ENCODE results near the gene STIP1.

The STIP1 gene

DNA sequence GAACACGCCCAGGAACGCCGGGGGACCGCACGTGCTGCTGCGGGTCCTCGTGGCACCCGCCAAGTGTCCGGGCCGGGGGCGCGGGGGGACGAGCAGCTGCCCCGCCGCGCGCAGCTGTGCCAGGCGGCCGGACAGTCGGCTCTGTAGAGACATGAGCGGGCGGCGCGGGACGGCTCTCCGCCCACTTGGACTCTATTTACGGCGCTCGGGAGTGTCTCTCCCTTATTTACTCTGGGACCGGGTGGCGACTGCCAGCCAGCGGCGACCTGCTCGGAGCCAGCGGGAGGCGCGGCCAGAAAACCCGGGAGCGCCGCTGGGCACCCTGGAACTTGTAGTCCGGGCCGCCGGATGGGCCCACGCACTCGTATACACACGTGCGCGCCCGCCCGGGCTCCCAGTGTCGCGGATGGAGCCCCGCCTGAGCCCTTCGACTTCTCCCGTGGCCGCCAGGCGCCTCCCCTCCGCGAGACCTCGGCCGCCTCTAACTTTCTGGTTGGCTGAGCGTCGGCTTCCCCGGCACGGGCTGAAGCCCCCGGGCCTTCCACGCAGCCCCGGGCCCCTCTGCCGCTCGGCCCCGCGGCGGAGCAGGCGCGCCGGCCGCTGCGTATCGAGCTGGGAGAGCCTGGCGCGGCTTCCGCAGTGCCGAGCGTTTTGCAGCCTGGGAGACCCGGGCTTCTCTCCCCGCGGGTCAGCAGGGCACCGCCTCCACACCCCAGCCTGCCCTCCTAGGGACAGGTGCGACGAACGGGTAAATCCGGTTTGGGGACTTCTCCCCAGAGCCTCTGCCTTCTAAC is 19.9 kb upstream of the STIP1 start, which contains the start of gene MACROD1:
TSS of gene MACROD1 (minus strand) at position 272 of the 794 bp plus-strand sequence. CDS start at position 153, 119 bp downstream.
- Histone ChIP-seq H3K9me2 (replicated peaks; ENCODE audit: insufficient read depth, low read length) (no peaks in the 10 kb centered on the region), H3K27ac (ENCODE audit: low read length) (peak within 1 kb of the TSS; percentile 51; the same call in 1 of the 2 replicates), H3K4me3 (ENCODE audit: low read length) (peak within 1 kb of the TSS; percentile 74), H3K4me1 (ENCODE audit: low read length) (0 out of 2 replicates have a peak, but pooled peaks cover 4% of the 10 kb centered on the region), H4K20me1 (ENCODE audit: insufficient read depth, low read length) (no peaks in the 10 kb centered on the region), H3F3A (ENCODE audit: insufficient read depth, low read length) (peaks cover 4% of the 10 kb centered on the region), H3K9ac (ENCODE audit: low read length) (peak within 1 kb of the TSS; percentile 75), H3K36me3 (replicated peaks; ENCODE audit: insufficient read depth, low read length) (no peaks in the 10 kb centered on the region), H3K27me3 (replicated peaks; ENCODE audit: insufficient read depth, low read length) (no peaks in the 10 kb centered on the region), H3K4me2 (ENCODE audit: low read depth, low read length) (peak within 1 kb of the TSS; percentile 83), H3K9me3 (replicated peaks; ENCODE audit: insufficient read depth, low read length) (no peaks in the 10 kb centered on the region), H3K79me2 (ENCODE audit: low read length) (peaks cover 15% of the 10 kb centered on the region), H2AFZ (ENCODE audit: low read length) (peak within 1 kb of the TSS; percentile 88)
- DNase-seq, result peak; percentile 88
- TF ChIP-seq EZH2phosphoT487 (IDR thresholded peaks at IDR 0.05; ENCODE audit: low read length), result no peak
- TF ChIP-seq EZH2 (optimal IDR thresholded peaks at IDR 0.05; ENCODE audit: low read depth, low read length), result no peak
- TF ChIP-seq, protein P1, sequence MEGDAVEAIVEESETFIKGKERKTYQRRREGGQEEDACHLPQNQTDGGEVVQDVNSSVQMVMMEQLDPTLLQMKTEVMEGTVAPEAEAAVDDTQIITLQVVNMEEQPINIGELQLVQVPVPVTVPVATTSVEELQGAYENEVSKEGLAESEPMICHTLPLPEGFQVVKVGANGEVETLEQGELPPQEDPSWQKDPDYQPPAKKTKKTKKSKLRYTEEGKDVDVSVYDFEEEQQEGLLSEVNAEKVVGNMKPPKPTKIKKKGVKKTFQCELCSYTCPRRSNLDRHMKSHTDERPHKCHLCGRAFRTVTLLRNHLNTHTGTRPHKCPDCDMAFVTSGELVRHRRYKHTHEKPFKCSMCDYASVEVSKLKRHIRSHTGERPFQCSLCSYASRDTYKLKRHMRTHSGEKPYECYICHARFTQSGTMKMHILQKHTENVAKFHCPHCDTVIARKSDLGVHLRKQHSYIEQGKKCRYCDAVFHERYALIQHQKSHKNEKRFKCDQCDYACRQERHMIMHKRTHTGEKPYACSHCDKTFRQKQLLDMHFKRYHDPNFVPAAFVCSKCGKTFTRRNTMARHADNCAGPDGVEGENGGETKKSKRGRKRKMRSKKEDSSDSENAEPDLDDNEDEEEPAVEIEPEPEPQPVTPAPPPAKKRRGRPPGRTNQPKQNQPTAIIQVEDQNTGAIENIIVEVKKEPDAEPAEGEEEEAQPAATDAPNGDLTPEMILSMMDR (IDR thresholded peaks at IDR 0.05; ENCODE audit: low read length), result no peak

- TF ChIP-seq EZH2phosphoT487 (IDR thresholded peaks at IDR 0.05; ENCODE audit: low read length) (no peak), EZH2 (optimal IDR thresholded peaks at IDR 0.05; ENCODE audit: low read depth, low read length) (no peak)
- TF ChIP-seq, protein P1 (IDR thresholded peaks at IDR 0.05; ENCODE audit: low read length), result no peak
- Histone ChIP-seq H3K9ac (ENCODE audit: low read length) (no peak overlapping the region), H3K9me2 (replicated peaks; ENCODE audit: insufficient read depth, low read length) (no peaks in the 10 kb centered on the region), H3K4me3 (ENCODE audit: low read length) (no peak overlapping the region), H3K79me2 (ENCODE audit: low read length) (peaks cover 2% of the 10 kb centered on the region), H3K27me3 (replicated peaks; ENCODE audit: insufficient read depth, low read length) (no peaks in the 10 kb centered on the region), H4K20me1 (ENCODE audit: insufficient read depth, low read length) (no peaks in the 10 kb centered on the region), H3F3A (ENCODE audit: insufficient read depth, low read length) (peaks cover 4% of the 10 kb centered on the region), H3K36me3 (replicated peaks; ENCODE audit: insufficient read depth, low read length) (no peaks in the 10 kb centered on the region), H3K27ac (ENCODE audit: low read length) (no peak overlapping the region), H3K4me2 (ENCODE audit: low read depth, low read length) (no peak overlapping the region), H2AFZ (ENCODE audit: low read length) (no peak overlapping the region), H3K4me1 (ENCODE audit: low read length) (0 out of 2 replicates have a peak, but pooled peaks cover 4% of the 10 kb centered on the region), H3K9me3 (replicated peaks; ENCODE audit: insufficient read depth, low read length) (no peaks in the 10 kb centered on the region)
- DNase-seq, result no peak
These were observed 15.6 kb upstream of the STIP1 start for GRCh38 chr11:64170419-64170818.

DNA sequence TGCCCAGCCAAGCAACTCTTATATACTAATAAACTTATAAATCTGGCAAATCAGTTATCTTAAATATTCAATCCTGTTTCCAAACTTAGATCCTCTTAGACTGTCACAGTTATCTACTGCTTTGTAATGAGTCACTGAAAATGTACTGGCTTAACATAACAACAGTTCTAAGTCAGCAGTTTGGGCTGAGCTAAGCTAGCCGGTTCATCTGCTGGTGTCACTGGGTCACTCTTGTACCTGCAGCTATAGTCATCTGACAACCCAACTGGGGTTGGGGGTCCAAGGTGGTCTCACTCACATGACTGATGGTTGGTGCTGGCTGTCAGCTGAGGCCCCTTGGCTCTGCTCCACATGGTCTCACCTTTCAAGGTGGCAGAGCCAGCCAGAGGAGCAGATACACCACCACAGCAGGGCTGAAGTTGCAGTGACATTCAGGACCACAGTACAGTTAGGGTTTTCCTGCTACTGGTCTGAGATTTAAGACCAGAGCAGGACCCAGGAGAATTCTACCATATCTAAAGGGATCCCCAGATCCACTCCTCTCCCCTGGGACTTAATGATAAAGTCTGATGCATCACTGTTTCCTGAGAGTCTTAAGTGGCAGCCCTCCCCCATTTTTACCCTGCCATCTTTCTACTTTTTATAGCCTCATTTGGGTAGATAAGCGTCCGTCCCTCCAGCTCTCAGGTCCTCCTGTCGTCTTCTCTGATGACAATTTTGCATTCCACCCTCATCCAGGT is 12.2 kb upstream of the STIP1 start:
- H3K9me2 ChIP-seq (replicated peaks; ENCODE audit: insufficient read depth, low read length), result no peaks in the 10 kb centered on the region
- no peak for TF ChIP-seq EZH2phosphoT487 (IDR thresholded peaks at IDR 0.05; ENCODE audit: low read length)
- peaks cover 8% of the 10 kb centered on the region for H3K4me1 ChIP-seq (ENCODE audit: low read length)
- H3K27ac ChIP-seq (ENCODE audit: low read length), result no peak overlapping the region
- H2AFZ ChIP-seq (ENCODE audit: low read length), result no peak overlapping the region
- H3K4me2 ChIP-seq (ENCODE audit: low read depth, low read length), result no peak overlapping the region
- H3K27me3 ChIP-seq (replicated peaks; ENCODE audit: insufficient read depth, low read length), result no peaks in the 10 kb centered on the region
- H3K79me2 ChIP-seq (ENCODE audit: low read length), result no peaks in the 10 kb centered on the region
- DNase-seq, result no peak
- H3K4me3 ChIP-seq (ENCODE audit: low read length), result no peak overlapping the region
- H4K20me1 ChIP-seq (ENCODE audit: insufficient read depth, low read length), result no peaks in the 10 kb centered on the region
- H3K36me3 ChIP-seq (replicated peaks; ENCODE audit: insufficient read depth, low read length), result no peaks in the 10 kb centered on the region
- no peaks in the 10 kb centered on the region for H3F3A ChIP-seq (ENCODE audit: insufficient read depth, low read length)
- H3K9ac ChIP-seq (ENCODE audit: low read length), result no peak overlapping the region
- H3K9me3 ChIP-seq (replicated peaks; ENCODE audit: insufficient read depth, low read length), result no peaks in the 10 kb centered on the region

All from MM.1S (cell line).